ENCODE results near the gene RAC2.
"Not testable (repeated sequence)": the region's sequence is repeated elsewhere in the genome, so short reads cannot be mapped to it uniquely, and the experiment has no call there.

RAC2 gene

DNA sequence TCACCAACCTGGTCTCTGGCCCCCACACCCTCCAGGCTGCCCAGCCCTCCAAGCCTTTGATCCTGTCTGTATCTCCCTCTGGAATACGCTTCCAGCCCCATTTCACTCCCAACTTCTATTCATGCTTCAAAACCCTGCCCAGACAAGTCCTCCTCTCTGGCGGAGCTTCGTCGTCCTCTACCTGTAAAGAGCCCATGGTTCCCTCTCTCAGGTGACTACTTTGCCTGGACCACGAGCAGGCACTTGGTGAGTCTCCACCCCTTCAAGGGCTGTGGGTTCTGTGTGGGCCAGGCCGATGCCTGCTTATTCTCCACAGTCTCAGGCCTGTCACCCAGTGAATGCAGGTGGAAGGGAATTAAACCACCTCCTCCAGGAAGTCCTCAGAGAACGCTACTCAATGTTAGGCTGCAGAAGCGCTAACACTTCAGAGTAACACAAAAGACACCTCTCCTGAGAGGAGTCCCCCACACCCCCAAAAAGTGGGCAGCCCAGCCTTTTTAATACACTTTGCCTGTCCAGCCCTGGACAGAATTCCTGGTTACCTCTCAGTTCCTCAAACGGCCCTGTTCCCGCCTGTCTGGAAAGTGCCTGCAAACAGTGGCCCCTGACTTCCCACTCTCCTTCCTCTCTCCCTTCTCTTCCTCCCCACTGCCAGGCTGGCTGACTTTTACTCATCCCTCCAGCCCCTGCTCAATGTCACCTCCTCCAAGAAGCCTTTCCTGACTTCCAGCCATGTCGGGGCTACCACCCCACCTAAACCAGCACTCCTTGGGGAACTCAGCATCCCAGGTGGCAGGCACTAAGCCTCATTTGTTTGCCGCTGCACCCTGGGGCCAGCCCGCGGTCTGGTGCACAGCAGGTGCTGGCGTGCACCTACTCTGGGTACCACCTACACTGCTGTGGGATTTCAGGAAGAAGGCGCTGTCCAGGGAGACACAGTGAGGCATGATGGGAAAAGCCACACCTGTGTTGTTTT lies 9.0 kb downstream of the RAC2 start:
- no peak for DNase-seq (ENCODE audit: low spot score)
- Histone ChIP-seq H3K4me3 (no peak overlapping the region), H3K27ac (no peak overlapping the region)
- TF ChIP-seq, protein P1, sequence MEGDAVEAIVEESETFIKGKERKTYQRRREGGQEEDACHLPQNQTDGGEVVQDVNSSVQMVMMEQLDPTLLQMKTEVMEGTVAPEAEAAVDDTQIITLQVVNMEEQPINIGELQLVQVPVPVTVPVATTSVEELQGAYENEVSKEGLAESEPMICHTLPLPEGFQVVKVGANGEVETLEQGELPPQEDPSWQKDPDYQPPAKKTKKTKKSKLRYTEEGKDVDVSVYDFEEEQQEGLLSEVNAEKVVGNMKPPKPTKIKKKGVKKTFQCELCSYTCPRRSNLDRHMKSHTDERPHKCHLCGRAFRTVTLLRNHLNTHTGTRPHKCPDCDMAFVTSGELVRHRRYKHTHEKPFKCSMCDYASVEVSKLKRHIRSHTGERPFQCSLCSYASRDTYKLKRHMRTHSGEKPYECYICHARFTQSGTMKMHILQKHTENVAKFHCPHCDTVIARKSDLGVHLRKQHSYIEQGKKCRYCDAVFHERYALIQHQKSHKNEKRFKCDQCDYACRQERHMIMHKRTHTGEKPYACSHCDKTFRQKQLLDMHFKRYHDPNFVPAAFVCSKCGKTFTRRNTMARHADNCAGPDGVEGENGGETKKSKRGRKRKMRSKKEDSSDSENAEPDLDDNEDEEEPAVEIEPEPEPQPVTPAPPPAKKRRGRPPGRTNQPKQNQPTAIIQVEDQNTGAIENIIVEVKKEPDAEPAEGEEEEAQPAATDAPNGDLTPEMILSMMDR (IDR thresholded peaks at IDR 0.05) = no peak

DNA sequence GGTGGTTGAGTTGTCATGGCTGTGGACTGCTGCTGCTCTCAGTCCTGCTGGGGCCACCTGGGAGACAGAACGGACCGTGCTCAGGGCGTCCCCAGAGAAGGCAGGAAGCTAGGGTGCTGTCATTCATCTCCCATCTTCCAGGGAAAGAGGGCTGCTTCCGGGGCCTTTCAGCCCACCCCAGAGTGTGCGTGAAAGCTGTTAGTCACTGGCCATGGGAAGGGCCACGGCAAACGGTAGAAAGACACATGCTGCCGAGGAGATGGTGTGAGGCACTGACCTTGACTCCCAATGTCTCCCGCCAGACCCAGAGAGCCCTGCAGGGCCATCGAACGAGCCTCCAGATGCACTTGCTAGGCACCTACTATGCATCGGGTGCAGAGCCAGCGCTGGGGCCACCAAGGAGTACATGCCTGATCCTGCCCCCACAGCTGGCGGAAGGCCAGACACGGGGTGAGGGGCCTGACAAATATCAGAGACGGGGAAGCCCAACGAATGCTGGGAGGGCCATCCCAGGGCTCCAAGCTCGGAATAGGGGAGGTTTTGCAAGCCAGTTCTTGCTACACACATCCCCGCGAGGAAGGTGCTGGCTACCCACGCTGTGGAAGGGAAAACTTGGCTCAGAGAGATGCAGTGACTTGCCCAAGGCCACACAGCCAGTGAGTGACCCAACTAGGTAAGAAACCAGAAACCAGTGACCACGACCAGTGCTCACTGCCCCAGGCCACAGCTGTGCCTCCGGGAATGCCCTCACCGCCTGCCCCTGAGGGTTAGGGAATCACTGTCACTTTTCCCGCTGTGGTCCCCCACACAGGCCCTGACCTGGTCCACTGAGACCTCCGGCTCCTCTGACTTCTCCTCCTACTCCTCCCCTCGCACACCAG lies 10.1 kb downstream of the RAC2 start:
- no peak overlapping the region for H3K27ac ChIP-seq
- TF ChIP-seq, protein P1 (IDR thresholded peaks at IDR 0.05) = no peak
- DNase-seq (ENCODE audit: low spot score) = no peak
- no peak overlapping the region for H3K4me3 ChIP-seq

- H3K4me3 ChIP-seq; DNase-seq (ENCODE audit: low spot score); H3K27ac ChIP-seq: not testable (repeated sequence)
Measured at GRCh38 chr22:37233371-37233750, 10.7 kb downstream of the RAC2 start.

DNA sequence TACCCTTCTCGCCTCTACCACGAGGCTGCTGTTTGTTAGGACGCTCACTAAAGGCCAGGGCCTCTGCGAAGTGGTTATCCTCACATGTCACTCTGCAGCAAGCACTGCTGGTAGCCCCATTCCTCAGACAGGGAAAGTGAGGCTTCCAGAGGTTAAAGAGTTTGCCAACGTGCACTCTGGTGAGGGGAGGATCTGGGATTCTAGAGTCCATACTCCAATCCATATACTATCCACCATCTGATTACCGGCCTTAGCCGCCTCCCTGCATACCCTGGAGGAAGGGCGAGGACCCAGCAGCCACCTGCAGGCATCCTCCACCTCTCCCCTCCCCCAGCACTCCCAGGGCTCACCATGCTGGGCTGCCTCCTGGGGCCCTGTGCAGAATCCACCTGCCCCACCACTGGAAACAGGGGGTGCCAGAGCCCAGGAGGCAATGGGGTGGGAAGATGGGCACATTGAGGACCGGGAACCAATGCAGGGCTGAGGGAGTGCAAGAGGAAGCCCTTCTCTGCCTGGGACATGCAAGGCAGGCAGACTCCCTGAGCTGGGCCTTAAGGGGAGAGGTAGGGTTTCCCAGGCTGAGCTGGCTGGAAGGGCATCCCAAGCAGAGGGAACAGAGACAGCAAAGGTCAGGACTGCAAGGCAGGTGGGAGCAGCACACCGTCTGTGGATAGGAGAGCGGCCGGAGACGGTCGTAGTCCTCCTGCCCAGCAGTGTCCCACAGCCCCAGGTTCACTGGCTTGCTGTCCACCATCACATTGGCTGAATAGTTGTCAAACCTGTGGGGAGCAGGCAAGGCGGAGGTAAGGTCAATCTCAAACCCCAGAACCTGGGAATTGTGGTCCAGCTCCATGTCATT lies 11.7 kb downstream of the RAC2 start:
- H3K27ac ChIP-seq = no peak overlapping the region
- no peak for DNase-seq (ENCODE audit: low spot score)
- TF ChIP-seq, protein P1 (IDR thresholded peaks at IDR 0.05) = no peak
- H3K4me3 ChIP-seq = no peak overlapping the region

GRCh38 chr22:37231406-37232139 lies 12.5 kb downstream of the RAC2 start:
- TF ChIP-seq, protein P1 (IDR thresholded peaks at IDR 0.05) = no peak
- Histone ChIP-seq H3K4me3 (no peak overlapping the region), H3K27ac (no peak overlapping the region)
- no peak for DNase-seq (ENCODE audit: low spot score)

GRCh38 chr22:37230673-37231405 lies 13.2 kb downstream of the RAC2 start:
- TF ChIP-seq, protein P1 (IDR thresholded peaks at IDR 0.05) = no peak
- Histone ChIP-seq H3K27ac (no peak overlapping the region), H3K4me3 (no peak overlapping the region)
- DNase-seq (ENCODE audit: low spot score) = no peak

All from coronary artery (tissue), 2 donors.